Measurements from ENCODE around the gene SULF2.

The SULF2 gene

DNA sequence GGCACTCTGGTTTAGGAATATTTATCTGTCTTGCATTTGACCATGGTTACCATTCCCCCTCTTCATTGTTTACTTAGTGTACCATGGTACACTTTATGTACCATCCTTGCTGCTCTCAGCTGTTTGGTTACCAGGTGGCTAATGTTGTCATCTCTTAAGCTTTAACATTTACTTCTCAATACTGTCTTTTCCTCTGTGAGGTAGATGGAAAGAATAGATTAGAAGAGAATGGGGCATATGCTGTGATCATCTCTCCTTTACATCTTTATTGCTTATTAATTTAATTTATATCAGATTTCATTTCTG, 174.4 kb downstream of the SULF2 start:
- POLR2A ChIA-PET: no interaction called here

DNA sequence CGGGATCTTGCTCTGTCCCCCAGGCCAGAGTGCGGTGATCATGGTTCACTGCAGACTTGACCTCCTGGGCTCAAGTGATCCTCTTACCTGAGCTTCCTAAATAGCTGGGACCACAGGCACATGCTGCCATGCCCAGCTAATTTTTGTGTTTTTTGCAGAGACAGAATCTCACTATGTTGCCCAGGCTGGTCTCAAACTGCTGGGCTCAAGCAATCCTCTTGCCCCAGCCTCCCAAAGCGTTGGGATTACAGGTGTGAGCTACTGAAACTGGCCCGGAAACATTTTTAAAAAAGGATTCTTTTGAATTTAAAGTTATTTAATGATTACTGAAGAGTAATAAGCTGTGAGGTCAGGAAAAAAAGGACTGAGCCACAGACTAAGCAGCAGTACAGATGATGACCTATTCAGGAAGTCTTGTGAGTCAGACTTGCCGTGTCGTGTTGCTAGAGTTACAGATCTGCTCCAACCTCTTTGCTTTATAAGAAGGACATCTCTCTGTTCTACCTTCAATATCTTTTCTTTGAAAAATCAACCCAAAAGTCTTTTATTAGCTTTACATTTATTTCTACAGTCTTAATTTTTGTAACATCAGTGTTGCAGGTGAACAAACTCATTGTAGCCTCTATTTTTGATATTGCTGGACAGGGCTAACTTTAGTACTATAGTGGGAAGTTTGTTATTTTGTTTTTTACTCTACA, 174.9 kb downstream of the SULF2 start:
- ChIA-PET CTCF (no interaction called here), POLR2A (interaction anchor here (0.6 kb wide), 1 partner anchor 109 kb away, joined by 3 read pairs; the partner anchor contains the start of gene NCOA3)
- DNase-seq (ENCODE audit: extremely low spot score): no peak

More for the DNA sequence above, 174.4 kb downstream of the SULF2 start:
- TF ChIP-seq SUZ12 (IDR thresholded peaks at IDR 0.05) (no peak), HDGF (IDR thresholded peaks at IDR 0.05; ENCODE audit: borderline replicate concordance) (no peak), FOXK2 (IDR thresholded peaks at IDR 0.05) (no peak), NFRKB (IDR thresholded peaks at IDR 0.05) (no peak), LEF1 (IDR thresholded peaks at IDR 0.05; ENCODE audit: borderline replicate concordance) (no peak), TARDBP (IDR thresholded peaks at IDR 0.05) (no peak), CTBP1 (IDR thresholded peaks at IDR 0.05; ENCODE audit: borderline replicate concordance) (no peak), ZNF384 (IDR thresholded peaks at IDR 0.05) (no peak), SP1 (IDR thresholded peaks at IDR 0.05) (no peak), ARNT (IDR thresholded peaks at IDR 0.05) (no peak), FOXA1 (IDR thresholded peaks at IDR 0.05) (no peak), BHLHE40 (IDR thresholded peaks at IDR 0.05; ENCODE audit: borderline replicate concordance) (no peak), ELF4 (IDR thresholded peaks at IDR 0.05) (no peak)
- DNase-seq (ENCODE audit: extremely low spot score): no peak
- CTCF ChIA-PET: no interaction called here

DNA sequence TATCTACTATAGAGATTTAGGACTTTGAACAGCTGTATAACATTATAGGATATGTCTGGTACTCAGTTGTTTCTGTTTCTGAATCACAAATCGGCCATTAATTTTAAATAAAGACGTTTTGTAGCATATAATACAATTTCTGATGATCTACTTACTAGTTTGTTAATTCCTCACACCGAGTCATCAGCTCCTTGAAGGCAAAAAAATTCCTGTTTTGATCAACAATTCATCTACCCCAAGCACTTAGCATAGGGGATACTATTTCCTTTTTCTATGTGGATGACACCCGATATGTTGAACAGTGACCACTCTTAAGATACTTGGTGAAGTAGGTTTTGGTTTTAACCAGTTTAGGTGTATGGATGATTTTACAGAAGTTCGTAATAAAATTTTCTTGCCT, 176.3 kb downstream of the SULF2 start:
- POLR2A ChIA-PET: interaction anchor here (0.7 kb wide), 1 partner anchor 107 kb away, joined by 3 read pairs; the partner anchor contains the start of gene NCOA3

More for the DNA sequence above, 174.9 kb downstream of the SULF2 start:
- no peak for TF ChIP-seq CTBP1 (IDR thresholded peaks at IDR 0.05; ENCODE audit: borderline replicate concordance)
- TF ChIP-seq L3MBTL2 (conservative IDR thresholded peaks at IDR 0.05): no peak
- no peak for TF ChIP-seq SUZ12 (IDR thresholded peaks at IDR 0.05)
- TF ChIP-seq ELF4 (IDR thresholded peaks at IDR 0.05): no peak
- TF ChIP-seq HDGF (IDR thresholded peaks at IDR 0.05; ENCODE audit: borderline replicate concordance): no peak
- no peak for TF ChIP-seq TARDBP (IDR thresholded peaks at IDR 0.05)
- TF ChIP-seq FOXA1 (IDR thresholded peaks at IDR 0.05): no peak

More for the DNA sequence above, 176.3 kb downstream of the SULF2 start:
- CTCF ChIA-PET: interaction anchor here (0.6 kb wide), 1 partner anchor 100 kb away, joined by 3 read pairs; no protein-coding TSS in a partner anchor
- DNase-seq (ENCODE audit: extremely low spot score): no peak
- no peak for TF ChIP-seq ZNF384 (IDR thresholded peaks at IDR 0.05)
- TF ChIP-seq ELF4 (IDR thresholded peaks at IDR 0.05): no peak
- TF ChIP-seq SP1 (IDR thresholded peaks at IDR 0.05): no peak
- TF ChIP-seq NFRKB (IDR thresholded peaks at IDR 0.05): no peak
- no peak for TF ChIP-seq L3MBTL2 (conservative IDR thresholded peaks at IDR 0.05)
- no peak for TF ChIP-seq CTBP1 (IDR thresholded peaks at IDR 0.05; ENCODE audit: borderline replicate concordance)
- no peak for TF ChIP-seq FOXA1 (IDR thresholded peaks at IDR 0.05)
- TF ChIP-seq TARDBP (IDR thresholded peaks at IDR 0.05): no peak
